Measurements from ENCODE around the gene TBL1X.

The TBL1X gene

DNA sequence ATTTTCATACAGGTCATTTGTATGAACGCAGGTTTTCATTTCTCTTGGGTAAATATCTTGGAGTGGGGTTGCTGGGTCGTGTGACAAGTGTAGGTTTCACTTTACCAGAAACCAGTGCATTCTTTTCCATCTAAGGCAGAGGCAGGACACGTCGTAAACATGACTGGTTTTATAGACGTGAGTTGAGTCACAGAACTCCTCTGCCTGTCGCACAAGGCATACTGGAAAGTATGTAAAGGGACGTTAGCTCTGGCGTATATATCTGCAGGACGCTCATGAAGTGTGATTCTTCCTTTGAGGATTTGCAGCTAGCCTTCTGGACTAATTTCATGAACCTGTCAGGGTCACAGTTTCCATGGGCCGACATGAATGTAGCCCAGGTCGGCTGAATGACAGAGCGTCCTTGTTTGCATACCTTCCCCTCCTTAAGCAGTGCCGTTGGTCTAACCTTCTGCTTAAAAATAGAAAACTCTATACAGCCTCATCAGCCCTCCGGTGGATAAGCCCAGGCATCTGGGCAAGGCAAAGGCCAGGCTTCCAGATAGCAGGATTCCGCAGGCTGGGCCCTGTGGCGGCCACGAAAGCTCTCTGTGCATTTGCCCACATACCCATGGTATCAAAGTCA lies 194.8 kb downstream of the TBL1X start:
- DNase-seq (ENCODE audit: low read depth in 2 of 3, low spot score in 1 of 3): no peak

DNA sequence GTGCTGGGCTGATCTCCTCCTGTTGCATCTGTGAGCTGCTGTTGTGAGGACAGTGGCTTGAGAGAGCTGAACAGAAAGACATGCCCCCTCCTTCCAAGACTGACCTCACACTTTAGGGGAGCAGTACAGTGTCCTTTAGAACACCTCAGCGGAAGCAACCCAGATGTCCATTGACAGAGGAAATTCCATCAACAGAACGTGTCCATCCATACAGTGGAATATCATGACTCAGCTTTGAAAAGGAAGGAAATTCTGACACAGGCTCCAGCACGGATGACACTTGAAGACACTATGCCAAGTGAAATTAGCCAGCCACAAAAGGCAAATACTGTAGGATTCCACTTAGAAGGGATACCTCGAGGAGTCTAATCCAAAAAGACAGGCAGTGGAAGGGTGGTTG lies 197.3 kb downstream of the TBL1X start:
- DNase-seq (ENCODE audit: low read depth in 2 of 3, low spot score in 1 of 3): no peak

DNA sequence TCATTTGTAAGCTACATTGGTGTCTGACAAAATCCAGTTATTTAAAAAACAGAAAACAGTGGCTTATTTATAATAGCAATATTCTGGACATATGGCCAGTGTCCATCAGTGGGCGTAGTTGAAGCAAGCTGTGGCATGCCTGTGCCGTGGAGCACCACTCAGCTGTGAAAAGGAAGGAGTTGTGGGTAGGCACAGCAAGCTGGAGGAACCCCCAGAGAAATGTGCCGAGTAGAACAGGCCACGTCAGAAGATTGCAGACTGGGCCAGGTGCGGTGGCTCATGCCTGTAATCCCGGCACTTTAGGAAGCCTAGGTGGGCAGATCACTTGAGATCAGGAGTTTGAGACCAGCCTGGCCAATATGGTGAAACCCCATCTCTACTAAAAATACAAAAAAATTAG lies 198.4 kb downstream of the TBL1X start:
- DNase-seq (ENCODE audit: low read depth in 2 of 3, low spot score in 1 of 3): no peak

DNA sequence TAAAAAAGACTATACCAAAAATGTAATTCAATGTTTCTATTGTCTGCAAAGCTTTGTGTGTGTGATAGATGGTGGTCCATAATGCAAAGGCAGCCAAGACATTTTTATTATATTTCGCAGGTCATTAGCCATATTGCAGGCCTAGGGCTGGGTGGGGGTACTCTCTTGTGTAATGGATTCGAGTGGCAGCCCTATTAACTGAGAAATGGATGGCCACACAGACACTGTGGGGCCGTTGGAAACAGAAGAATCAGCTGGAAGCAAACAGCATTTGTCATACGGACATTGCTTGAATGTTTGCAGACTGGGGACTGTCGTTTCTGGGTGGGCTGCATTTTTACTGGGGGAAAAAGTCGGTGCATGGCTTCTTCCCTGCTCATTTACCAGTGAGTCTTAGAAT lies 199.4 kb downstream of the TBL1X start:
- DNase-seq (ENCODE audit: low read depth in 2 of 3, low spot score in 1 of 3): no peak

DNA sequence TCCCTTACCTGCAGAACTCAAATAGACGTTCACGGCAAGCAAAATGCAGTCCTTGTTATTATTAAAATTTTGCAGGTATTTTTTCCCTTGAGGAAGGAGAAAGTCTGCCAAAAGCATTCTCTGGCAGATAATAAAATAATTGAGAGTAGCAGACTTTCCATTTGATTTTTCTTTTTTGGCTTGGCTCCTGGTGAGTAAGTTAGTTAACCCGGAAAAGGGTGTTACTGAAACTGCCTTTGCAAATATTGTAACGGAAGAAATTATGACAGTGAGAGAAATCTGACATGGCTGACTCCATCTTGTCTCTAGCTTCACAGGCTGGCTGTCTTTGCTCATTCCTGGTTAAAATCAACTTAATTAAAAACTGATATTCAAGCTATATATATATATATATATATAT lies 200.3 kb downstream of the TBL1X start:
- no peak for DNase-seq (ENCODE audit: low read depth in 2 of 3, low spot score in 1 of 3)

DNA sequence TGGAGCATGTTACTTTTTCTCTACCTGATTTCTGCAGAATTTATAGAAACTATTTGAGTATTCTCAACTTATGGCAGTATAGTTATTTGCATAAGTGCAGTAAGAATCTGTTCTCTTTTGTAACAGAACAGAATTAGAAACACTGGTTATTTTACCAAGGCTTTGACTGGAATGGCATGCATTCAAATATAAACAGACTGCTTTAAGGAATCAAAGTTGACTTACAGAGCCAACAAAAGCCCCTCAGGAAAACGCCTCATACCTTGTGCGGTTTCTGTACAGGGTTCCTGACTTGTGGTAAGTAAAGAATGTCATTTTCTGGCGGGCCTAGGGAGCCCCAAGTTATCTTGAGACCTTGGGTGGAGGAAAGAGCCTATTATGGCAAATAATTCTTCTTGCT lies 203.7 kb downstream of the TBL1X start:
- no peak for DNase-seq (ENCODE audit: low read depth in 2 of 3, low spot score in 1 of 3)

DNA sequence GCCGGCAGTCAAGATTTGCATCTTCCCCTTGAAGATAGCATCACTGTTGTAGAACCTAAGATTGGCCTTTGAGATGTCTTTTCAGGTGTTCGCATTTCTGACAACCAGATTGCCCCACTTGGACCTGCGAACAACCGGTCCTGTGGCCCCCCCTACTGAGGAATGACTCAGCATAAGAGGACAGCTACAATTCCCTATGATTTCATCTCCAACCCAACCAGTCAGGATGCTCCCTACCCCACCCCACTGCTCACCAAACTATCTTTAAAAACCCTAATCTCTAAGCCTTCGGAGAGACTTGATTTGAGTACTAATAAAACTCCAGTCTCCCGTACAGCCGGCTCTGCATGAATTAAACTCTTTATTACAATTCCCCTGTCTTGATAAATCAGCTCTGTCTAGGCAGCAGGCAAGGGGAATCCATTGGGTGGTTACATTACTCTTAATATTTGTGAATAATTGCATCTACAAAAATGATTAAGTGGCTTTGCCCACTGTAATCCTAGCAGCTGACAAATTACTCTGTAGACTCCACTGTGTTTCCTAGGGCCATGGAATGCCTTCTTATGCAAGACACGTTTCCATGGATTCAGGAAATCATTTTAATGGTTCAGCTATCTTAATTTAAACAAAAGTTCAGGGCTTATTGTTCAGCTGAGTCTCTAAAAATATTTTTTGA lies 205.4 kb downstream of the TBL1X start:
- DNase-seq (ENCODE audit: low read depth in 2 of 3, low spot score in 1 of 3): no peak

DNA sequence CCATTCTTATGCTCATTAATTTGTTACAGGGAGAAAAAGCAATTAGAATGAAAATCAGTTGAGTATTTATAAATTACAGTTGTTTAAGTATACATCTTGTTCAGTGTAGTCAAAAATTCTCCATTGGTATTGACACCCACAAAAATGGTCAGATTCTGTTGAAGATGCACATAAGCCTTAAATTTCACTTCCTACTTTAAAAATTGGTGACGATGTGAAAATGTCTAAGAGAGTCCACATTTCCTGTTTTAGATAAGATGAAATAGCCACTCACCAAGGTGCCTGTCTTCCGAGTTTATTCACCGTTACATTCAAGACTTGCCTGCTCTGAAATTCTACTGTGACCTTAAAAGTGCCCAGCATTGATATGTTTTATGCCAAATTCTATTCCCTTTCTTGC lies 207.1 kb downstream of the TBL1X start:
- no peak for DNase-seq (ENCODE audit: low read depth in 2 of 3, low spot score in 1 of 3)

DNA sequence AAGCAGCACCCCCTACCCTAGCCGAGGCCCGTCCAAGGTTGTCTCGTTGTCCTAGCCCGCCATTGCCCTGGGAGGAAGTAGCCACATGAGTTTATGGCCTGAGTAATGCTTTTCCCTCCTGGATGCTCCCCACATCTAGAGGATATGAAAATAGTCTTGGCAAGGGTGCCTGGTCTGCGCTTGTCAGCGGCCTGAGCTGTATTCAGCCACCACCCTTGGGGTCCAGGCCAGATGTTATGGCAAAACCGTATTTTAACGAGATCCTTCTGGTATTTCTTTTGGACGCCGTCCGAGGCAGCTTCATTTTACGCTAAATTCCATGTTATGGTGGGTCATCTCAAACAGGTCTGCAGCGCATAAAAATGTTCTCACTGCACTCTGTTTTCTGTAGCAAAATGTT lies 211.4 kb downstream of the TBL1X start:
- DNase-seq (ENCODE audit: low read depth in 2 of 3, low spot score in 1 of 3): no peak

DNA sequence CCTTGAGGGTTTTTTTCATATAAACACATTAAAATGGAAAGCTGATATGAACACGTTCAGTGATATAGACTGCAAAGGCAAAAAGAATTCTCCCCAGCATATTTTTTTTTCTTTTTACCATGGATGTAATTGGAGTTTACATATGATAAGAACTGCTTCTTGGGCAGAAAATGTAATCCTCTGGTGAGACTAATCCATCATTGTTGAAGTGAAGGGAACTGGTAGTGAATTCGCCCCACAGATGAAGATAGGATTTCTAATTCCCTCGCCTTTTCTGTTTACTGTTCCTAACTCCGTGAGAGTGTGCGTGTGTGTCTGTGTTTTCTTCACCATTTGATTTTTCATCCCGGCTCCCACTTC lies 211.9 kb downstream of the TBL1X start:
- DNase-seq (ENCODE audit: low read depth in 2 of 3, low spot score in 1 of 3): no peak

DNA sequence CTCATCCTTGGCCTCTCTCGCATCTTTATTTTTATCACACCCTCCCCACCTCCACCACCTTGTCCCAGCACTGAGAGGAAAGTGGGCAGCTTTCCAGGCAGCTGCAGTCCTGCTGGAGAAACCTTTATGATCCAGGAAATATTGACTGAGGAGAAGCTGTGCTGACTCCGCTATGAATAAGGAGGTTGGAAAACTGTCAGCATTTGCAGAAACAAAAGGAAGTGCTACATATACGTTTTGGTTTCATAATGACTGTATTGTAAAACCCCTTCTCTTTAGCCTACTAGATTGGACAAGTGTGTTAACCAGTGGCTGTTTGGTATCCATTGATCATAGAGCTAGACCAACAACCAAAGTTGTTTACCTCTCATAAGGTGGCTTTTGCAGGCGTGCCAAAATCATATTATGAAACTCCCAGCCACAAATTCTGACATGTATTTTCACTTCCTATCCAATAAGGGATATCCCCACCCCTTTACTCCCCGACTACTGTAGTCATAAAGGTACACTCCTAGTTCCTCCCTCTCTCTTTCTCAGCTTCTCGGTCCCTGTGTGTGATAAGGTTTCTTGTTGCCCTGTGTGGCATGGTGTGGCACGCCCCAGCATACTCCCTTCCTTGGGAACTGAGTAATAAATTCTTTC lies 212.4 kb downstream of the TBL1X start:
- DNase-seq (ENCODE audit: low read depth in 2 of 3, low spot score in 1 of 3): peak; percentile 7 to 27 (median 9)

DNA sequence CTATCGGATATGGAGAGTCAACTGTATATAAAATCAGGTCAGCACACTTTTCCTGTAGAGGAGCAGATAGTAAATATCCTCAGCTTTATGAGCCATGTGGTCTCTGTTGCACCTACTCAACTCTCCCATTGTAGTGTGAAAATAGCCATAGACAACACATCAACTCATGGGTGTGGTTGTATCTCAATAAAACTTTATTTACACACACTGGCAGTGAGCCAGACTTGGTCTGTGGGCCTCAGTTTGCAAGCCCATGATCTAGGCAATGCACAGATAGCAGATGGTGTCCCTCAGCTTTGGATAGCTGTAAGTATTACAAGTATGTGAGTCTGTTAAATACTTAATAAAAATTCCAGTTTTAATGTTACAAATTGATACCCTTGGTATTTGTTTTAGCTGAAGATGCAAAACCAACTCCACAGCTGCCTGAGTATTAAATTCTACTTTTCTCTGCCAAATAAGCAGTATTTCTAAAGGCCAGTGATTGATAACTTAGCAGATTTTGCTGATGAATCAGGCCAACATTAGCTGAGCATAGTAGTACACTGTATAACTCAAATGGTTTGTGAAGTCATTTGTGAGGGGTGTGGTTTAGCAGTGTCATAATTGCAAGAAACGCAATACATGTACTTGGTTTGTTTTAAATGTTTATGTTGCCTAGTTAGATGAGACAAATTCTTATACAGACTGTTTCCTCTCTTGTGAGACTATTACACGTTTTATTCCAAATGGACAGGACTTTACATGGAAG lies 213.5 kb downstream of the TBL1X start:
- no peak for DNase-seq (ENCODE audit: low read depth in 2 of 3, low spot score in 1 of 3)

DNA sequence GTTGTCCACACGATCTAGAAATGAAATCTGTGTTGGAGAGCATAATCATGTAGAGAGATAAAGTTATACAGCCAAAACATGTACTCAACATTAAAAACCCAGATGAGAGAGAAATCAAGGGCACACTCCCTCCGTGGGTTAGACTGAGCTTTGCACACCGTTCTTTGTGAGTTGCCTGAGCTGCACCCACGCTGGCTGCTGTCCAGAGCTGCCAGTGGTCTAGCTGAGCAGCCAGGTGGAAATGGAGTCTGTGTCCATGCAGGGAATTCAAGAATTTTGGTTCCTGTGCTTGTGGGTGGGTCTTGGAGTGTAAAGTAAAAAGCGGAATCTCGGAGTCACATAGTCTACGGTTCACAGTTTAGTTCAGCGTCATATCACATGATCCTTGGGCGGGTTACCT lies 216.2 kb downstream of the TBL1X start:
- DNase-seq (ENCODE audit: low read depth in 2 of 3, low spot score in 1 of 3): no peak

DNA sequence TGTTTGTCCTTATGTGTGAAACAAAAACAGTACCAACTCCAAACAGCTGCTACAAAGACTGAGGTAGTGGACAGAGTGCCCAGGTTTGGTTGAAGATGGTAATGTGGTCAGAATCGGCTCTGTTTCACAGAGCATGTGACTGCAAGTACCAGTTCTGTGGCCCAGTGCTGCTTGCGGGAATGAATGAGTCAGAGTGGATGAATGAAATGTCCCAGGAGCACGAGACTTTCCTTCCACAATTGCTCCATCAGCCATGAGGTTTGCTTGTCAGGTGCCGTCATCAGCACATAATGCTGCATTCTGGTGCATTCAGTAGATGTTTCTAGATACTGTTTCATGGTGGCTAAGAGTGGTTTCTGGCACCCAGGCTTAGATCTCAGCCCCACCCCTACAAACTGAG lies 216.6 kb downstream of the TBL1X start:
- no peak for DNase-seq (ENCODE audit: low read depth in 2 of 3, low spot score in 1 of 3)

DNA sequence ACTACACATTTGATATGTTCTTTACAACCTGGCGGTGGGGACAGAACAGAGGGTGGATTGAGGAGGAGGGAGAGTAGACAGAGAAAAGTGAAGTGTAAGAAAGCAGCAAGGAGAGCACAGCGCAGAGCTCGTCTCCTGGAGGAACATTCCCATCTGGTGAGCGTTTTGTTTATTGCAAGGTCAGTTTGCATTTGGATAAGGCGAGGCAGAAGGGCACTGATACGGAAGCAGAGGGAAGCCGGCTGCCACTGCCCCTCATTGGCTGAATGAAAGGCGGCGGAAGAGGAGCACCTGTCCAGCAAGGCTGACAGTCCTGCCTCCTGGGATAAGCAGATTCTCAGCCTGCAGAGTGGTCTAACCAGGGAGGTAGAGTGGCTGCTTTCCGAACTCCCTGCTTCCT lies 217.6 kb downstream of the TBL1X start:
- no peak for DNase-seq (ENCODE audit: low read depth in 2 of 3, low spot score in 1 of 3)

DNA sequence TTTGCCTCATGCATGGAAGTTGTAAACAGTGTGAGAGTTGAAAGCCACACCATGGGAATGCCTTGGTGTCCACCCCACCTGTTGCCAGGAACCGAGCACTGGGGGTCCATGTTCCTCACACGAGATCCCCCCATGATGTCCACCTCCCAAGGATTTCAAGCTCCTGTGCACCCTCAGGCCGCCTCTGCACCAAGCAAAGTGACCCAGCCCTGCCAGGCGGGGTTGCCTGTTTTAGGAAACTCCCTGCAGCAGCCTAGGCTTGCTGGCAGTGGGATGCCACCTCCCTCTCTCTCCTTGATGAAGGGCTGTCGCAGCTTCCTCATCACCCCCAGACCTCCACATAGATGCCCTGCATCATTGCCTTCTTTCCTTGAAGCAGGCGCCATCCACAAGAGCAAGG lies 218.0 kb downstream of the TBL1X start:
- DNase-seq (ENCODE audit: low read depth in 2 of 3, low spot score in 1 of 3): no peak

DNA sequence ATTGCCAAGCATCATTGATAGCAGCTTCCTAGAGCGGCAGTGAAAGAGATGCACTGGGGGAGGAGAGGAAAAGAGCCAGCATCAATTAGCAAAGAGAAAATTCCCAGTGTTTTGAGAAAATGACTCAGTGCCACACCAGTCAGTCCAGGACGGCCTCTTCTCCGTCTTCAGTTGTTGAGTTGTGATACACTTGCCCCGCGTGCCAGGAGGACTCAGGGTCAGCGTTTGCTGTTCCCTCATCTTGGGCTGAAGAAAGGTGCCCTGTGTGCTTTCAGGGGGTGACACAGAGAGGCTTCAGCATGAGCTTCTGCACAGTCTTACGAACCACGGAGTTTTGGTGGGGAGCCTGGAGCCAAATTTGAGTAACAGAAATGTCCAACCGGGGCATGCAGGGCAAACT lies 218.5 kb downstream of the TBL1X start:
- DNase-seq (ENCODE audit: low read depth in 2 of 3, low spot score in 1 of 3): no peak

DNA sequence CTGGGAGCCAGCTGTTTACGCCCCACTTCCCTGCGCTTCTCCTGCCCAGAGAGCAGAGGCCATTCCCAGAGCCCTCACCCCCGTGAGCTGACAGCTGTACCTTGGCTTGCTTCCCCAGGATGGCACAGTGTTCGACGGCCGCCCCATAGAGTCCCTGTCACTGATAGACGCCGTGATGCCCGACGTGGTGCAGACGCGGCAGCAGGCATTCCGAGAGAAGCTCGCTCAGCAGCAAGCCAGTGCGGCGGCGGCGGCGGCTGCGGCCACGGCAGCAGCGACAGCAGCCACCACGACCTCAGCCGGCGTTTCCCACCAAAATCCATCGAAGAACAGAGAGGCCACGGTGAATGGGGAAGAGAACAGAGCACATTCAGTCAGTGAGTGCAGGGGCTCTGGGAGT lies 223.0 kb downstream of the TBL1X start:
- DNase-seq (ENCODE audit: low read depth in 2 of 3, low spot score in 1 of 3): no peak

DNA sequence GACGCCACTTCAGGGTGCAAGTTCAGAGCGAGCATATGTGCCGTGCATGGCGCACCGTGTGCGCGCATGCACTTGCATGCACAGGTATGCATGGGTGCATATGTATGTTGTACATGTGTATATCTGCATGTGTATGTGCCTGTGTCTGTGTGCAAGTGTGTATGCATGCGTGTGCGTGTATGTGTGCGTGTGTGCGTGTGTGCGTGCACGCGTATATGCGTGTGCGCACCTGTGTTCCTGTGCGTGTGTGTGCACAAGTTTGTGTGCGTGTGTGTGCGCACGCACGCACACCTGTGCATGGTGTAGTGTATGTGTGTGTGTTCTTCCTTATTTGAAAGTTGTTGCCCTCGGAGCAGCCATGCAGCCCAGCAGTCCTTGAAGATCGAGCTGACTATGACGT lies 224.0 kb downstream of the TBL1X start:
- DNase-seq (ENCODE audit: low read depth in 2 of 3, low spot score in 1 of 3): no peak

DNA sequence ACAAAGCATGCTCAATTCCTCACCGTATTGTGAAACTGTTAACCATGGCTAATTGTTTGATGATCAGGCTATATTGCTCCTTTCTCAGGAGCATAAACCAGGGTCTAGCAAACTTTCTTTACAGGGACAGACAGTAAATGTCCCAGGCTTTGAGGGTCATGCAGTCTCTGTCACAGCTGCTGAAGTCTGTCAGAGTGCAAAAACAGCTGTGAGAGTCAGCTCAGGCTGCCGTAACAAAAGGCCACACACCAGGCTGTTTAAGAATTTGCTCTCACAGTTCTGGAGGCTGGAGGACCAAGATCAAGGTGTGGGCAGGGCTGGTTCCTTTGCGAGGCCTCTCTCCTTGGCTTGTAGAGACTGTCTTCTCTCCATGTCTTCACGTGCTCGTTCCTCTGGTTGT lies 225.2 kb downstream of the TBL1X start:
- no peak for DNase-seq (ENCODE audit: low read depth in 2 of 3, low spot score in 1 of 3)

DNA sequence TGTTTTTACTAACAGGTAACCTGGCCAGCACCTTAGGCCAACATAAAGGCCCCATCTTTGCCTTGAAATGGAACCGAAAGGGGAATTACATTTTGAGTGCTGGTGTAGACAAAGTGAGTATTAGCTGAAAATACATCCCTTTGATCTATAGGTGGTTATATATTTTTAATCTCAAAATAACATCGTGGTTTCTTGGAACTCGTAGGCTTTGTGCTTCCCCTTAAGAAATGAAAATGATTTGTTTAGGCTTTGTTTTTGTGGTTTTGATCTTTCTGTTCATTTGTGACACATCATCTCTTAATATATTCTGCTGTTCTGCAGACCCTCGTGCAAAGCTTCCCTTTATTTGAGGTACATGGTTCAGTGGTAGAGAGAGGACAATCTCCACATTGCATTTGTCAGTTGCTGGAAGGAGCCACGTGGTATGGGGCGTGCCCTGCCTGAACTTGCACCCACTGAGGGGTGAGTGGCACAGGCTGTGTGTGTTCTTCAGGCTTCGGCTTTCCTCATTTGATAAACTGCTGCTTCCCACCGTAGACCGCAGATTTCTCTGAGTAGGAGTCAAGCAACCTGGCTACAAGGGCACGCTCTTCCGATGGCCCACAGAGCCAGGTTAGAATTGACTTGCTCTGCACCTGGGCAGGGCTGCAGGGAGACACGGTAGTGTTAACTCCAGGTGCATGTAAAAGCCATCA lies 228.6 kb downstream of the TBL1X start:
- no peak for DNase-seq (ENCODE audit: low read depth in 2 of 3, low spot score in 1 of 3)

DNA sequence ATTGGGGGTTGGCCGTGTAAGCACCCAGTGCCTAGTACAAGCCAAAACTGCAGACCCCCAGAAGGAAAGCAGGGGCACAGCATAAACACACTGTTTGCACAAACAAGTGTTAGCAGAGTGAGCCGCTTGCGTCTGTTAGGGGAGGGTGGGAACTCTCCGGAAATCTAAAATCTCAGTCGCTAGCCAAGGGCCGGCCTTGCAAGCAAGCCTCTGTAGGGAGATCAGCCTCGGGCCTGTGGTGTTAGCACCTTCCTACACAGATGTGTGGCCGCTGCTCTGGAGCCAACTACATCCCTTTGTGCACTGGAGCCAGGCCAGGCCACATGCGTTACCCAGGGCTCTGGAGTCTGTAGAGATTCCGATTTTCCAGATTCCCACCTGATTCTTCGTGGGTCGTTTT lies 233.7 kb downstream of the TBL1X start:
- DNase-seq (ENCODE audit: low read depth in 2 of 3, low spot score in 1 of 3): no peak

Measured in stimulated activated CD4-positive, alpha-beta T cell treated with anti-CD3 and anti-CD28 coated beads, Interleukin-12 subunit alpha, Interleukin-12 subunit beta, amount 100 ng/mL, for 48 hours (primary cell).